K562 (cell line): ENCODE results near the gene PGPEP1. TPM values are rescaled to one million over a fixed set of nuclear protein-coding genes. Genes with fewer than 3 reads are reported as not detected.

Experiments
- CEBPG ChIP-seq, 3 experiments: fragments of 200-800 bp in 1 of 3; sonication (Bioruptor generic) in 1 of 3; sonication (generic) in 1 of 3; formaldehyde crosslinking in 1 of 3; IDR thresholded peaks in 2 of 3; conservative IDR thresholded peaks in 1 of 3; 2 replicates each; pipeline versions ENCODE4 v1.6.1 to v1.8.0; 2016 to 2022; ENCODE audit warnings: missing compliant biosample characterization in 2 of 3, missing genetic modification characterization in 2 of 3, mild to moderate bottlenecking in 1 of 3, missing genetic modification reagents in 1 of 3
- CREB1 ChIP-seq, 2 experiments: sonication (generic) in 1 of 2; formaldehyde crosslinking in 1 of 2; IDR thresholded peaks; 2 replicates each; pipeline versions ENCODE4 v1.6.1 to v1.8.0; 2012 to 2022; ENCODE audit warnings: inconsistent platforms in 1 of 2, mild to moderate bottlenecking in 1 of 2, missing genetic modification reagents in 1 of 2, moderate library complexity in 1 of 2
- HDAC6 ChIP-seq: IDR thresholded peaks from 2 replicates; pipeline ENCODE4 v1.6.1; 2012; ENCODE audit warnings: low read depth, mild to moderate bottlenecking, control low read depth, inconsistent platforms, low read length, moderate library complexity
- MAFG ChIP-seq: fragments of 450-650 bp; conservative IDR thresholded peaks from 2 replicates; pipeline ENCODE4 v1.6.1; 2016; ENCODE audit warnings: missing genetic modification characterization, missing compliant biosample characterization
- NFIX ChIP-seq: fragments of 250-450 bp; sonication (Bioruptor Pico); IDR thresholded peaks from 2 replicates; pipeline ENCODE4 v1.4.0; 2020; ENCODE audit warnings: low read depth, mild to moderate bottlenecking, moderate library complexity
- NR2C1 ChIP-seq, 2 experiments: fragments of 450-650 bp; IDR thresholded peaks; 2 replicates each; pipeline ENCODE4 v1.6.1; 2017; ENCODE audit warnings: mild to moderate bottlenecking in 2 of 2, antibody characterized with exemption in 1 of 2, inconsistent platforms in 1 of 2, missing compliant biosample characterization in 1 of 2, missing genetic modification characterization in 1 of 2
- POLR2A ChIP-seq: fragments of 450-650 bp; conservative IDR thresholded peaks from 2 replicates; pipeline ENCODE4 v1.6.1; 2016
- POLR3G ChIP-seq: IDR thresholded peaks from 2 replicates; pipeline ENCODE4 v1.6.1; 2011; ENCODE audit not compliant: insufficient read length, insufficient replicate concordance; ENCODE audit errors: extremely low read depth
- RFX7 ChIP-seq: fragments of 250-450 bp; sonication (Bioruptor Pico); IDR thresholded peaks from 2 replicates; pipeline ENCODE4 v1.5.1; 2021; ENCODE audit warnings: mild to moderate bottlenecking
- SRSF1 ChIP-seq: fragments of 200-400 bp; formaldehyde crosslinking; IDR thresholded peaks from 2 replicates; pipeline ENCODE4 v1.6.1; 2017; ENCODE audit warnings: mild to moderate bottlenecking, low read depth, low read length, moderate library complexity
- TSC22D4 ChIP-seq: fragments of 450-650 bp; IDR thresholded peaks from 2 replicates; pipeline ENCODE4 v1.6.1; 2016; ENCODE audit warnings: missing genetic modification characterization, missing biosample characterization, control low read depth
- ZNF140 ChIP-seq: fragments of 250-450 bp; sonication (Bioruptor Pico); IDR thresholded peaks from 2 replicates; pipeline ENCODE4 v1.8.0; 2021; ENCODE audit warnings: moderate library complexity, mild to moderate bottlenecking, inconsistent platforms
- ZNF263 ChIP-seq: sonication (generic); formaldehyde crosslinking; IDR thresholded peaks from 2 replicates; pipeline ENCODE4 v1.8.0; 2022; ENCODE audit warnings: mild to moderate bottlenecking, missing genetic modification reagents, borderline replicate concordance
- ZNF584 ChIP-seq: fragments of 200-800 bp; sonication (Bioruptor generic); IDR thresholded peaks from 2 replicates; pipeline ENCODE4 v1.6.1; 2016; ENCODE audit warnings: low read depth, mild to moderate bottlenecking, missing genetic modification characterization, missing compliant biosample characterization
- polyA plus RNA-seq, 8 experiments: library from polyadenylated mRNA; depleted of rRNA in 4 of 8; stranded (reverse) in 5 of 8; unstranded in 3 of 8; fragments of >200 nt; fragmentation: Nextera tagmentation in 2 of 8; fragmentation: Illumina TruSeq in 1 of 8; extraction: Ambion mirVana in 2 of 8; extraction: Trizol in 1 of 8; gene quantifications; 2 replicates each; pipeline versions ENCODE4 v1.2.1 to v1.2.3, GENCODE V29; 2011 to 2014; ENCODE audit warnings: inconsistent platforms in 1 of 8, missing spikeins in 1 of 8
- total RNA-seq, 7 experiments: library from RNA; depleted of rRNA in 6 of 7; stranded (reverse); fragments of >200 nt in 6 of 7; fragmentation: Illumina TruSeq in 2 of 7; extraction: Trizol in 2 of 7; gene quantifications; 2 replicates each; pipeline versions ENCODE4 v1.2.1 to v1.2.3, GENCODE V29; 2011 to 2021; ENCODE audit warnings: low replicate concordance in 1 of 7
- TF ChIP-seq, protein P1 (sequence below): sonication (generic); formaldehyde crosslinking; IDR thresholded peaks from 2 replicates; pipeline ENCODE4 v1.8.1; 2022; ENCODE audit warnings: missing genetic modification reagents
- TF ChIP-seq, protein P2 (sequence below), 2 experiments: fragments of 450-650 bp; conservative IDR thresholded peaks; 2 replicates each; pipeline ENCODE4 v1.6.1; 2017; ENCODE audit warnings: mild to moderate bottlenecking in 2 of 2, moderate library complexity in 2 of 2
- TF ChIP-seq, protein P3 (sequence below): sonication (generic); formaldehyde crosslinking; IDR thresholded peaks from 2 replicates; pipeline ENCODE4 v1.9.0; 2022; ENCODE audit warnings: mild to moderate bottlenecking, missing genetic modification reagents
- TF ChIP-seq, protein P4 (sequence below): fragments of 450-650 bp; IDR thresholded peaks from 2 replicates; pipeline ENCODE4 v1.7.0; 2016; ENCODE audit warnings: borderline replicate concordance

Gene PGPEP1
- total and polyA plus RNA-seq, 9 of the 15 experiments (the other 6 are each of a cell fraction or from before 2014, with no cell fraction given): 10.0 to 69.6 (median 33.5) TPM

DNA sequence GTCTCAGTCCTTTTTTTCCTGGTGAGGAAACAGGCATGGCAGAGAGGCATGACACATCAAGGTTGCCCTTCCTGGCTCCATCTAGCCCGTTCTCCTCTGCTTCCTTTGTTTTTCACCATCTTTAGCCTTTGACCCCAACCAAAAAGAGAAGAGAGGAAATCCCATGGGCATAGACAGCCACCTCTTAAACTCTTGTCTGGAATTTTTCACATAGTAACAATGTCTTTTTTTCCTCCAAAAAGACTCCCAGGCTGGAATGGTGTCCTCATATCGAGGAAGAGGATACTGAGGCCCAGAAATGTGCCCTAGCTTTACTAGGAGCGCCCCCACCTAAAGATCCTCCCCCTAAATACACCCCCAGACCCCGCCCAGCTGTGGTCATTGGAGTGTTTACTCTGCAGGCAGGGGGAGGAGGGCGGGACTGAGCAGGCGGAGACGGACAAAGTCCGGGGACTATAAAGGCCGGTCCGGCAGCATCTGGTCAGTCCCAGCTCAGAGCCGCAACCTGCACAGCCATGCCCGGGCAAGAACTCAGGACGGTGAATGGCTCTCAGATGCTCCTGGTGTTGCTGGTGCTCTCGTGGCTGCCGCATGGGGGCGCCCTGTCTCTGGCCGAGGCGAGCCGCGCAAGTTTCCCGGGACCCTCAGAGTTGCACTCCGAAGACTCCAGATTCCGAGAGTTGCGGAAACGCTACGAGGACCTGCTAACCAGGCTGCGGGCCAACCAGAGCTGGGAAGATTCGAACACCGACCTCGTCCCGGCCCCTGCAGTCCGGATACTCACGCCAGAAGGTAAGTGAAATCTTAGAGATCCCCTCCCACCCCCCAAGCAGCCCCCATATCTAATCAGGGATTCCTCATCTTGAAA lies 45.5 kb downstream of the PGPEP1 start, which contains the start of gene GDF15 (continued):
- TF ChIP-seq, protein P1, sequence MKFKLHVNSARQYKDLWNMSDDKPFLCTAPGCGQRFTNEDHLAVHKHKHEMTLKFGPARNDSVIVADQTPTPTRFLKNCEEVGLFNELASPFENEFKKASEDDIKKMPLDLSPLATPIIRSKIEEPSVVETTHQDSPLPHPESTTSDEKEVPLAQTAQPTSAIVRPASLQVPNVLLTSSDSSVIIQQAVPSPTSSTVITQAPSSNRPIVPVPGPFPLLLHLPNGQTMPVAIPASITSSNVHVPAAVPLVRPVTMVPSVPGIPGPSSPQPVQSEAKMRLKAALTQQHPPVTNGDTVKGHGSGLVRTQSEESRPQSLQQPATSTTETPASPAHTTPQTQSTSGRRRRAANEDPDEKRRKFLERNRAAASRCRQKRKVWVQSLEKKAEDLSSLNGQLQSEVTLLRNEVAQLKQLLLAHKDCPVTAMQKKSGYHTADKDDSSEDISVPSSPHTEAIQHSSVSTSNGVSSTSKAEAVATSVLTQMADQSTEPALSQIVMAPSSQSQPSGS (CRISPR knock-in tag): no peak
- no peak for TF ChIP-seq SRSF1
- no peak for TF ChIP-seq ZNF140 (CRISPR knock-in tag)
- peak; percentile 93 for TF ChIP-seq HDAC6
- no peak for TF ChIP-seq CEBPG (CRISPR knock-in tag; IDR thresholded peaks at IDR 0.05)
- TF ChIP-seq CEBPG (tag; conservative IDR thresholded peaks at IDR 0.05 in 1 of 2, IDR thresholded peaks at IDR 0.05 in 1 of 2): no peak
- no peak for TF ChIP-seq POLR3G
- TF ChIP-seq ZNF584 (CRISPR knock-in tag): no peak; the same call in 1 of the 2 replicates
- no peak for TF ChIP-seq RFX7 (CRISPR knock-in tag)
- TF ChIP-seq, protein P2, sequence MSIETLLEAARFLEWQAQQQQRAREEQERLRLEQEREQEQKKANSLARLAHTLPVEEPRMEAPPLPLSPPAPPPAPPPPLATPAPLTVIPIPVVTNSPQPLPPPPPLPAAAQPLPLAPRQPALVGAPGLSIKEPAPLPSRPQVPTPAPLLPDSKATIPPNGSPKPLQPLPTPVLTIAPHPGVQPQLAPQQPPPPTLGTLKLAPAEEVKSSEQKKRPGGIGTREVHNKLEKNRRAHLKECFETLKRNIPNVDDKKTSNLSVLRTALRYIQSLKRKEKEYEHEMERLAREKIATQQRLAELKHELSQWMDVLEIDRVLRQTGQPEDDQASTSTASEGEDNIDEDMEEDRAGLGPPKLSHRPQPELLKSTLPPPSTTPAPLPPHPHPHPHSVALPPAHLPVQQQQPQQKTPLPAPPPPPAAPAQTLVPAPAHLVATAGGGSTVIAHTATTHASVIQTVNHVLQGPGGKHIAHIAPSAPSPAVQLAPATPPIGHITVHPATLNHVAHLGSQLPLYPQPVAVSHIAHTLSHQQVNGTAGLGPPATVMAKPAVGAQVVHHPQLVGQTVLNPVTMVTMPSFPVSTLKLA (conservative IDR thresholded peaks at IDR 0.05): peak; percentile 75 to 85
- TF ChIP-seq NFIX (CRISPR knock-in tag): no peak
- TF ChIP-seq POLR2A: peak; percentile 99
- TF ChIP-seq, protein P3, sequence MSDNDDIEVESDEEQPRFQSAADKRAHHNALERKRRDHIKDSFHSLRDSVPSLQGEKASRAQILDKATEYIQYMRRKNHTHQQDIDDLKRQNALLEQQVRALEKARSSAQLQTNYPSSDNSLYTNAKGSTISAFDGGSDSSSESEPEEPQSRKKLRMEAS: peak; percentile 77
- TF ChIP-seq NR2C1 (IDR thresholded peaks at IDR 0.05): peak; percentile 76
- peak; percentile 85 for TF ChIP-seq NR2C1 (tag; IDR thresholded peaks at IDR 0.05)
- TF ChIP-seq, protein P4, sequence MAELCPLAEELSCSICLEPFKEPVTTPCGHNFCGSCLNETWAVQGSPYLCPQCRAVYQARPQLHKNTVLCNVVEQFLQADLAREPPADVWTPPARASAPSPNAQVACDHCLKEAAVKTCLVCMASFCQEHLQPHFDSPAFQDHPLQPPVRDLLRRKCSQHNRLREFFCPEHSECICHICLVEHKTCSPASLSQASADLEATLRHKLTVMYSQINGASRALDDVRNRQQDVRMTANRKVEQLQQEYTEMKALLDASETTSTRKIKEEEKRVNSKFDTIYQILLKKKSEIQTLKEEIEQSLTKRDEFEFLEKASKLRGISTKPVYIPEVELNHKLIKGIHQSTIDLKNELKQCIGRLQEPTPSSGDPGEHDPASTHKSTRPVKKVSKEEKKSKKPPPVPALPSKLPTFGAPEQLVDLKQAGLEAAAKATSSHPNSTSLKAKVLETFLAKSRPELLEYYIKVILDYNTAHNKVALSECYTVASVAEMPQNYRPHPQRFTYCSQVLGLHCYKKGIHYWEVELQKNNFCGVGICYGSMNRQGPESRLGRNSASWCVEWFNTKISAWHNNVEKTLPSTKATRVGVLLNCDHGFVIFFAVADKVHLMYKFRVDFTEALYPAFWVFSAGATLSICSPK: no peak
- no peak for TF ChIP-seq TSC22D4 (tag)
- TF ChIP-seq MAFG (tag): no peak
- TF ChIP-seq CREB1 (IDR thresholded peaks at IDR 0.05): peak; percentile 62; the same call in 1 of the 2 replicates
- peak; percentile 65 for TF ChIP-seq CREB1 (CRISPR knock-in tag; IDR thresholded peaks at IDR 0.05)
- TF ChIP-seq ZNF263: peak; percentile 75
